ENCODE results near the gene RGS3. TPM values are rescaled to one million over a fixed set of nuclear protein-coding genes. Genes with fewer than 3 reads are reported as not detected.
"Not testable (repeated sequence)": the region's sequence is repeated elsewhere in the genome, so short reads cannot be mapped to it uniquely, and the experiment has no call there.

Gene RGS3
- total and polyA plus RNA-seq, 5 donors from 2014 or later = 8.5 to 15.5 (median 12.5) TPM

- Histone ChIP-seq H3K36me3 (ENCODE audit: control insufficient read depth, insufficient read depth, low read length) (peaks cover 18% of the 10 kb centered on the region), H3K27me3 (ENCODE audit: control insufficient read depth, insufficient read depth, low read length) (no peaks in the 10 kb centered on the region), H3K4me3 (ENCODE audit: low read depth, low read length) (no peak overlapping the region), H3K27ac (ENCODE audit: insufficient read depth, low read length, poor library complexity, severe bottlenecking) (no peak overlapping the region), H3K4me1 (ENCODE audit: control insufficient read depth, insufficient read depth, low read length, poor library complexity, severe bottlenecking) (peaks cover 12% of the 10 kb centered on the region), H3K9me3 (ENCODE audit: control insufficient read depth in 2 of 2, low read length in 2 of 2) (no peaks in the 10 kb centered on the region)
- Mint-ChIP-seq H3K9me3 (no peaks in the 10 kb centered on the region), H3K36me3 (peaks cover 29% of the 10 kb centered on the region), H3K4me1 (peaks cover 8 to 35% (median 29%) of the 10 kb centered on the region in 4 donors), H3K4me3 (no peak overlapping the region), H3K27me3 (no peaks in the 10 kb centered on the region), H3K27ac (peak overlapping the region in 1 of 3 donors; percentile 68)
- ATAC-seq (ENCODE audit: low read depth in 2 of 2) (no peak), DNase-seq (no peak)
These were observed 83.0 kb downstream of the RGS3 start for GRCh38 chr9:113546566-113546965.

GRCh38 chr9:113547501-113547900 lies 84.0 kb downstream of the RGS3 start:
- peaks cover 12% of the 10 kb centered on the region for H3K36me3 ChIP-seq (ENCODE audit: control insufficient read depth, insufficient read depth, low read length)
- Mint-ChIP-seq H3K4me1 (peaks cover 8 to 28% (median 23%) of the 10 kb centered on the region in 4 donors), H3K4me3 (no peak overlapping the region)

GRCh38 chr9:113548221-113549041 lies 84.9 kb downstream of the RGS3 start:
- peaks cover 17% of the 10 kb centered on the region for H3K36me3 Mint-ChIP-seq
- peaks cover 8 to 28% (median 22%) of the 10 kb centered on the region in 4 donors for H3K4me1 Mint-ChIP-seq
- H3K27ac Mint-ChIP-seq = peak overlapping the region; percentile 65 to 92 (median 84)
- Histone ChIP-seq H3K27ac (ENCODE audit: insufficient read depth, low read length, poor library complexity, severe bottlenecking) (peak overlapping the region; percentile 38), H3K4me1 (ENCODE audit: control insufficient read depth, insufficient read depth, low read length, poor library complexity, severe bottlenecking) (peaks cover 12% of the 10 kb centered on the region), H3K9me3 (ENCODE audit: control insufficient read depth in 2 of 2, low read length in 2 of 2) (no peaks in the 10 kb centered on the region), H3K27me3 (ENCODE audit: control insufficient read depth, insufficient read depth, low read length) (no peaks in the 10 kb centered on the region), H3K4me3 (ENCODE audit: low read depth, low read length) (no peak overlapping the region), H3K36me3 (ENCODE audit: control insufficient read depth, insufficient read depth, low read length) (peaks cover 9% of the 10 kb centered on the region)
- no peak for DNase-seq
- H3K9me3 Mint-ChIP-seq = no peaks in the 10 kb centered on the region
- no peaks in the 10 kb centered on the region for H3K27me3 Mint-ChIP-seq
- peak overlapping the region in 1 of 4 donors; percentile 28 for H3K4me3 Mint-ChIP-seq
- ATAC-seq (ENCODE audit: low read depth in 2 of 2) = peak in 1 of 2 donors; percentile 14

More at GRCh38 chr9:113547501-113547900, 84.0 kb downstream of the RGS3 start:
- Histone ChIP-seq H3K4me1 (ENCODE audit: control insufficient read depth, insufficient read depth, low read length, poor library complexity, severe bottlenecking) (peaks cover 12% of the 10 kb centered on the region), H3K27ac (ENCODE audit: insufficient read depth, low read length, poor library complexity, severe bottlenecking) (no peak overlapping the region), H3K4me3 (ENCODE audit: low read depth, low read length) (no peak overlapping the region), H3K27me3 (ENCODE audit: control insufficient read depth, insufficient read depth, low read length) (no peaks in the 10 kb centered on the region), H3K9me3 (ENCODE audit: control insufficient read depth in 2 of 2, low read length in 2 of 2) (no peaks in the 10 kb centered on the region)
- no peak for ATAC-seq (ENCODE audit: low read depth in 2 of 2)
- DNase-seq = no peak
- Mint-ChIP-seq H3K9me3 (no peaks in the 10 kb centered on the region), H3K27me3 (no peaks in the 10 kb centered on the region), H3K27ac (peak overlapping the region in 2 of 3 donors; percentile 84 to 92), H3K36me3 (peaks cover 21% of the 10 kb centered on the region)

GRCh38 chr9:113549892-113550291 lies 86.4 kb downstream of the RGS3 start:
- H3K4me1 ChIP-seq (ENCODE audit: control insufficient read depth, insufficient read depth, low read length, poor library complexity, severe bottlenecking) = peaks cover 12% of the 10 kb centered on the region
- not testable (repeated sequence) for H3K27me3 ChIP-seq (ENCODE audit: control insufficient read depth, insufficient read depth, low read length); H3K4me3 ChIP-seq (ENCODE audit: low read depth, low read length); H3K9me3 Mint-ChIP-seq; H3K27me3 Mint-ChIP-seq; H3K27ac ChIP-seq (ENCODE audit: insufficient read depth, low read length, poor library complexity, severe bottlenecking); H3K9me3 ChIP-seq (ENCODE audit: control insufficient read depth in 2 of 2, low read length in 2 of 2); H3K36me3 ChIP-seq (ENCODE audit: control insufficient read depth, insufficient read depth, low read length); DNase-seq; ATAC-seq (ENCODE audit: low read depth in 2 of 2)
- Mint-ChIP-seq H3K27ac (peak overlapping the region in 2 of 3 donors; percentile 9 to 35), H3K36me3 (peaks cover 13% of the 10 kb centered on the region), H3K4me1 (peaks cover 17 to 29% (median 24%) of the 10 kb centered on the region in 4 donors), H3K4me3 (peak overlapping the region in 1 of 4 donors; percentile 4)

DNA sequence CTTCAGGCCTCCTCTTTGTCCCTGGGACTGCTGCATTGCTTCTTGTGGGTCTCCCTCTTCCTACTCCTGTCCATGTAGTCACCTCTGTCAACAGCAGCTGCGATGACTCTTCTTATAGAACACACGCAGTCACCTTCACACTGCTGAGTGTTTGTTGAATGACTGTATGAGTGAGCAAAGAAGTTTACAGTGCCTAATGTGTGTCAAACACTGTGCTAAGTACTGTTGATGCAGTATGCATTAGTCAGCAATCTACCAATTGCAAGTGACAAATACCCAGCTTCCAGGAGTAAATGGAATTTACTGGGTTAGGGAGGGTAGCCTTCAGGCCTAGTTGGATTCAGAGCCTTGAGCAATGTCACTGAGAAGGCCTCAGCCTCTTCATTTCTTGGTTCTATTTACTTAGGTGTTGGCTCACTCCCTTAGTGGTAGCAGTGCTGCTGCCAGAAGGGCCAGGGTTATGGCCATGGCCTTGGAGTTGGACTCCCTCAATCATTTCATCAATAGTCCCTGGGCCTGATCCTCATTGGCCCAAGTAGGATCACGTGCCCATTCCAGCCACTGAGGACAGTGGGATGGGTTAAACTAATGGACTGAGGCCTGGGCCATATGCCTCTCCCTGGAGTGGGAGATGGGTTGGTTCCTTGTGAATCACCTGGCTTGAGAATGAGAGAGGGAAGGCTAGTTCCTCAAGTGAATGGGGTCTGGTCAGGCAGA lies 93.5 kb downstream of the RGS3 start:
- Histone ChIP-seq H3K9me3 (ENCODE audit: control insufficient read depth in 2 of 2, low read length in 2 of 2) (no peaks in the 10 kb centered on the region), H3K4me3 (ENCODE audit: low read depth, low read length) (no peak overlapping the region), H3K27me3 (ENCODE audit: control insufficient read depth, insufficient read depth, low read length) (no peaks in the 10 kb centered on the region), H3K4me1 (ENCODE audit: control insufficient read depth, insufficient read depth, low read length, poor library complexity, severe bottlenecking) (peaks cover 8% of the 10 kb centered on the region), H3K27ac (ENCODE audit: insufficient read depth, low read length, poor library complexity, severe bottlenecking) (no peak overlapping the region), H3K36me3 (ENCODE audit: control insufficient read depth, insufficient read depth, low read length) (peaks cover 2% of the 10 kb centered on the region)
- no peaks in the 10 kb centered on the region for H3K27me3 Mint-ChIP-seq
- H3K27ac Mint-ChIP-seq = peak overlapping the region in 1 of 3 donors; percentile 72
- no peaks in the 10 kb centered on the region for H3K9me3 Mint-ChIP-seq
- ATAC-seq (ENCODE audit: low read depth in 2 of 2) = no peak
- peaks cover 4% of the 10 kb centered on the region for H3K36me3 Mint-ChIP-seq
- peaks cover 9 to 27% (median 18%) of the 10 kb centered on the region in 4 donors for H3K4me1 Mint-ChIP-seq
- no peak overlapping the region for H3K4me3 Mint-ChIP-seq
- no peak for DNase-seq

DNA sequence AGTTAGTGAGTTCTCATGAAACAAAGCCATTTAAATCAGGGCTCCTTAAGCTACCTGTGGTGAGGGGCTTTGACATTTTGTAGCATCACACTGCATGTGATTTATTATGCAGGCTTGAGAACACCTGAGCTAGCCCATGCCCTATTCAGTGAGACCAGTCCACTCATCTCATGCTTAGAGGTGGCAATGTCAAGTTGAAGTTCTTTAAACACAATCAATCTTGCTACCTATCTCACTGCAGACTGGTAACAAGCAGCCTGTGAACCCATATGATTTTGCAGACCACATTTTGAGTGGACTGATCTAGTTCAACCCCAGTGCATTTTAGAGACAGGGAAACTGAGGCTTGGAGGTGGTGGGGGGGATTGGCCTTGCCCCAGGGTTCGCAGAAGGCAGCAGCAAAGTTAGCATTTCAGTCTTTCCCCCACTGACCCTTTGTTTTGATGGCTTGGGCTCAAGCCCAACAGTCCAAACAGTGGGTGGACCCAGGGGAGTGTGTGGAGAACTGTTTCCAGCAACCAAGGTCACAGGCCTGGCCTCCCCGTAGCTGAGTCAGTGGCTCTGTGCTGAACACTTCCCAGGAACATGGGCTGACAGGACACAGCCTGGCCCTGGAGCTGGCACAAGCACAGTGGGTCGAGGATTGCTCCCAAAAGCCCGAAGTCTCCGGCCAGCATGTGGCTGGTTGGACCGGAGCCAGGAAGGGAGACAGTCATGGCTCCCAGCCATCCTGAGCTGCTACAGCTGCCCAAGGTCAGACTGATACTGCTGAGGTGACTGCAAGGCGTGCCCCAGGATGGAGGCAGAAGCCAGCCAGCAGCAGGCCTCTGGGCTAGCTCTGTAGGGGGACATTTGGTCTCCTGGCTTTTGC lies 95.3 kb downstream of the RGS3 start:
- Histone ChIP-seq H3K9me3 (ENCODE audit: control insufficient read depth in 2 of 2, low read length in 2 of 2) (no peaks in the 10 kb centered on the region), H3K4me1 (ENCODE audit: control insufficient read depth, insufficient read depth, low read length, poor library complexity, severe bottlenecking) (peaks cover 8% of the 10 kb centered on the region), H3K27ac (ENCODE audit: insufficient read depth, low read length, poor library complexity, severe bottlenecking) (no peak overlapping the region), H3K27me3 (ENCODE audit: control insufficient read depth, insufficient read depth, low read length) (no peaks in the 10 kb centered on the region), H3K36me3 (ENCODE audit: control insufficient read depth, insufficient read depth, low read length) (peaks cover 2% of the 10 kb centered on the region), H3K4me3 (ENCODE audit: low read depth, low read length) (no peak overlapping the region)
- Mint-ChIP-seq H3K4me3 (no peak overlapping the region), H3K4me1 (peaks cover 6 to 27% (median 17%) of the 10 kb centered on the region in 4 donors), H3K36me3 (peaks cover 4% of the 10 kb centered on the region), H3K27ac (peak overlapping the region in 1 of 3 donors; percentile 11), H3K9me3 (no peaks in the 10 kb centered on the region), H3K27me3 (no peaks in the 10 kb centered on the region)
- DNase-seq (no peak), ATAC-seq (ENCODE audit: low read depth in 2 of 2) (no peak)

Measured in CD4-positive, CD25-positive, alpha-beta regulatory T cell (primary cell).